Gastrocnemius medialis (tissue), 4 donors: ENCODE data around the gene ROGDI.

ENCODE experiments used
- POLR2A ChIP-seq, 2 donors: fragments of 450-650 bp; IDR thresholded peaks; one replicate each; pipeline ENCODE4 v1.6.1; 2017; ENCODE audit warnings: antibody characterized with exemption in 2 of 2, mild to moderate bottlenecking in 2 of 2, moderate library complexity in 2 of 2
- TF ChIP-seq, protein P1 (sequence below), 5 experiments: fragments of 450-650 bp in 3 of 5; fragments of 200-600 bp in 2 of 5; sonication (generic) in 2 of 5; IDR thresholded peaks in 4 of 5; conservative IDR thresholded peaks in 1 of 5; 1 replicate in 4 of 5; 2 replicates in 1 of 5; pipeline ENCODE4 v1.5.1; 2016 to 2019; ENCODE audit warnings: antibody characterized with exemption in 5 of 5, mild to moderate bottlenecking in 3 of 5, moderate library complexity in 3 of 5

DNA sequence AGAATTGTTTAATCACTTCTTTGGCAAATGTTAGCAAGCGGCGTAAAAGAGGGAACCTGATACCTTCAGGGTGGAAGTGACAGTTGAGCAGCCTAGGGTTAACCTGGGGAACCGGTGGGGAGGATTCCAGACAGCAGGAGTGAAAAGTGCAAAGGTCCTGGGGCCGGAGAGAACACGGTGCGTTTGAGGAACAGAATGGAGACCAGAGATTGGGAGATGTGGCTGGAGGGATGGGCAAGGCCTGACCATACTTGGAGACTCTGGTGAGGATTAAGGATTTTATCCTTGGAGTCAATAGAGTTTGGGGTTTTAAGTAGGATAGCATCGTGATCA lies 33.2 kb downstream of the ROGDI start:
- TF ChIP-seq, protein P1, sequence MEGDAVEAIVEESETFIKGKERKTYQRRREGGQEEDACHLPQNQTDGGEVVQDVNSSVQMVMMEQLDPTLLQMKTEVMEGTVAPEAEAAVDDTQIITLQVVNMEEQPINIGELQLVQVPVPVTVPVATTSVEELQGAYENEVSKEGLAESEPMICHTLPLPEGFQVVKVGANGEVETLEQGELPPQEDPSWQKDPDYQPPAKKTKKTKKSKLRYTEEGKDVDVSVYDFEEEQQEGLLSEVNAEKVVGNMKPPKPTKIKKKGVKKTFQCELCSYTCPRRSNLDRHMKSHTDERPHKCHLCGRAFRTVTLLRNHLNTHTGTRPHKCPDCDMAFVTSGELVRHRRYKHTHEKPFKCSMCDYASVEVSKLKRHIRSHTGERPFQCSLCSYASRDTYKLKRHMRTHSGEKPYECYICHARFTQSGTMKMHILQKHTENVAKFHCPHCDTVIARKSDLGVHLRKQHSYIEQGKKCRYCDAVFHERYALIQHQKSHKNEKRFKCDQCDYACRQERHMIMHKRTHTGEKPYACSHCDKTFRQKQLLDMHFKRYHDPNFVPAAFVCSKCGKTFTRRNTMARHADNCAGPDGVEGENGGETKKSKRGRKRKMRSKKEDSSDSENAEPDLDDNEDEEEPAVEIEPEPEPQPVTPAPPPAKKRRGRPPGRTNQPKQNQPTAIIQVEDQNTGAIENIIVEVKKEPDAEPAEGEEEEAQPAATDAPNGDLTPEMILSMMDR (IDR thresholded peaks at IDR 0.05 in 4 of 5, conservative IDR thresholded peaks at IDR 0.05 in 1 of 5) = no peak
- no peak for TF ChIP-seq POLR2A (IDR thresholded peaks at IDR 0.05)
